WTC11 (cell line): ENCODE data around the gene RGMA. TPM values are rescaled to one million over a fixed set of nuclear protein-coding genes. Genes with fewer than 3 reads are reported as not detected.

Experiments
- ATAC-seq: fragments of 200-7000 bp; cut with Tn5 transposase; 2 replicates; pipeline ENCODE4 v1.10.0; 2021; ENCODE audit warnings: mild to moderate bottlenecking, moderate library complexity
- CTCF ChIA-PET: fragments of 300-600 bp; sonication (Branson Sonifier 250); formaldehyde crosslinking; loops from one replicate; lab custom pipeline; 2021; ENCODE audit warnings: antibody characterized with exemption; lab: Charles Lee
- POLR2A ChIA-PET: fragments of 350-600 bp; sonication (Branson Sonifier 250); formaldehyde crosslinking; loops from one replicate; lab custom pipeline; 2021; ENCODE audit warnings: antibody characterized with exemption; lab: Charles Lee
- DNase-seq: peaks from one replicate; pipeline ENCODE4 v3.0.0; 2021; ENCODE audit warnings: low spot score
- H3K27ac Mint-ChIP-seq: 2 replicates; pipeline ENCODE4 v1.8.0; 2021; ENCODE audit warnings: mixed read lengths
- H3K27me3 Mint-ChIP-seq: 2 replicates; pipeline ENCODE4 v1.8.0; 2021; ENCODE audit warnings: low read depth, mild to moderate bottlenecking, moderate library complexity, mixed read lengths
- H3K36me3 Mint-ChIP-seq: 2 replicates; pipeline ENCODE4 v1.8.0; 2021; ENCODE audit warnings: mixed read lengths
- H3K4me1 Mint-ChIP-seq: 2 replicates; pipeline ENCODE4 v1.8.0; 2022; ENCODE audit warnings: mixed read lengths
- H3K4me3 Mint-ChIP-seq: 2 replicates; pipeline ENCODE4 v1.8.0; 2021; ENCODE audit warnings: mild to moderate bottlenecking, moderate library complexity, mixed read lengths
- H3K9me3 Mint-ChIP-seq: 2 replicates; pipeline ENCODE4 v1.8.0; 2021; ENCODE audit warnings: mixed read lengths
- ATF1 ChIP-seq: sonication (generic); formaldehyde crosslinking; IDR thresholded peaks from 2 replicates; pipeline ENCODE4 v1.8.1; 2023; ENCODE audit warnings: mild to moderate bottlenecking, moderate library complexity, missing genetic modification reagents
- CREM ChIP-seq: sonication (generic); formaldehyde crosslinking; IDR thresholded peaks from 2 replicates; pipeline ENCODE4 v1.8.1; 2022; ENCODE audit warnings: mild to moderate bottlenecking, missing genetic modification reagents, moderate library complexity
- FOXK1 ChIP-seq: sonication (generic); formaldehyde crosslinking; IDR thresholded peaks from 2 replicates; pipeline ENCODE4 v1.8.0; 2022; ENCODE audit warnings: mild to moderate bottlenecking, moderate library complexity, missing genetic modification reagents
- GABPB1 ChIP-seq: sonication (generic); formaldehyde crosslinking; IDR thresholded peaks from 2 replicates; pipeline ENCODE4 v1.8.1; 2023; ENCODE audit warnings: mild to moderate bottlenecking, missing genetic modification reagents
- IRF2 ChIP-seq: sonication (generic); formaldehyde crosslinking; IDR thresholded peaks from 2 replicates; pipeline ENCODE4 v1.8.0; 2022; ENCODE audit warnings: low read depth, missing genetic modification reagents, borderline replicate concordance
- MXD4 ChIP-seq: fragments of 250-450 bp; sonication (Bioruptor Pico); IDR thresholded peaks from 2 replicates; pipeline ENCODE4 v1.8.0; 2021; ENCODE audit warnings: mild to moderate bottlenecking, moderate library complexity, borderline replicate concordance
- NFATC4 ChIP-seq: fragments of 250-450 bp; sonication (Bioruptor Pico); IDR thresholded peaks from 2 replicates; pipeline ENCODE4 v1.9.0; 2021; ENCODE audit warnings: mild to moderate bottlenecking
- NR1H2 ChIP-seq: sonication (generic); formaldehyde crosslinking; IDR thresholded peaks from 2 replicates; pipeline ENCODE4 v1.9.0; 2021; ENCODE audit warnings: mild to moderate bottlenecking, moderate library complexity, missing genetic modification reagents
- OVOL2 ChIP-seq: fragments of 250-450 bp; sonication (Bioruptor Pico); IDR thresholded peaks from 2 replicates; pipeline ENCODE4 v1.9.0; 2021; ENCODE audit warnings: mild to moderate bottlenecking, borderline replicate concordance
- SP1 ChIP-seq: sonication (generic); formaldehyde crosslinking; conservative IDR thresholded peaks from 2 replicates; pipeline ENCODE4 v1.8.1; 2022; ENCODE audit warnings: missing genetic modification reagents
- TCF7 ChIP-seq: sonication (generic); formaldehyde crosslinking; IDR thresholded peaks from 2 replicates; pipeline ENCODE4 v1.8.0; 2022; ENCODE audit warnings: mild to moderate bottlenecking, low read depth, missing genetic modification reagents, moderate library complexity
- TEAD4 ChIP-seq: sonication (generic); formaldehyde crosslinking; IDR thresholded peaks from 2 replicates; pipeline ENCODE4 v1.8.0; 2022; ENCODE audit warnings: mild to moderate bottlenecking, missing genetic modification reagents
- ZNF317 ChIP-seq: sonication (generic); formaldehyde crosslinking; IDR thresholded peaks from 2 replicates; pipeline ENCODE4 v1.8.1; 2023; ENCODE audit warnings: low read depth, mild to moderate bottlenecking, moderate library complexity, missing genetic modification reagents, borderline replicate concordance
- total RNA-seq: library from RNA; stranded (reverse); gene quantifications from 3 replicates; pipeline ENCODE4 v1.2.3, GENCODE V29; 2021
- TF ChIP-seq, protein P1 (sequence below): sonication (generic); formaldehyde crosslinking; conservative IDR thresholded peaks from 2 replicates; pipeline ENCODE4 v1.8.1; 2022; ENCODE audit warnings: mild to moderate bottlenecking, missing genetic modification reagents
- TF ChIP-seq, protein P2 (sequence below): fragments of 250-450 bp; sonication (Bioruptor Pico); IDR thresholded peaks from 2 replicates; pipeline ENCODE4 v1.9.0; 2021; ENCODE audit warnings: mild to moderate bottlenecking
- TF ChIP-seq, protein P3 (sequence below): fragments of 250-450 bp; sonication (Bioruptor Pico); IDR thresholded peaks from 2 replicates; pipeline ENCODE4 v1.9.0; 2021; ENCODE audit warnings: mild to moderate bottlenecking
- TF ChIP-seq, protein P4 (sequence below): fragments of 200-600 bp; IDR thresholded peaks from 2 replicates; pipeline ENCODE4 v1.8.0; 2022; ENCODE audit warnings: antibody characterized with exemption
- TF ChIP-seq, protein P5 (sequence below): sonication (generic); formaldehyde crosslinking; IDR thresholded peaks from 2 replicates; pipeline ENCODE4 v1.8.1; 2023; ENCODE audit warnings: mild to moderate bottlenecking, missing genetic modification reagents
- TF ChIP-seq, protein P6 (sequence below): sonication (generic); formaldehyde crosslinking; IDR thresholded peaks from 2 replicates; pipeline ENCODE4 v1.8.0; 2022; ENCODE audit warnings: mild to moderate bottlenecking, missing genetic modification reagents
- TF ChIP-seq, protein P7 (sequence below): sonication (generic); formaldehyde crosslinking; IDR thresholded peaks from 2 replicates; pipeline ENCODE4 v1.8.0; 2023; ENCODE audit warnings: missing genetic modification reagents

Gene RGMA
- total RNA-seq, 1 experiment from 2014 or later: 47.2 TPM

DNA sequence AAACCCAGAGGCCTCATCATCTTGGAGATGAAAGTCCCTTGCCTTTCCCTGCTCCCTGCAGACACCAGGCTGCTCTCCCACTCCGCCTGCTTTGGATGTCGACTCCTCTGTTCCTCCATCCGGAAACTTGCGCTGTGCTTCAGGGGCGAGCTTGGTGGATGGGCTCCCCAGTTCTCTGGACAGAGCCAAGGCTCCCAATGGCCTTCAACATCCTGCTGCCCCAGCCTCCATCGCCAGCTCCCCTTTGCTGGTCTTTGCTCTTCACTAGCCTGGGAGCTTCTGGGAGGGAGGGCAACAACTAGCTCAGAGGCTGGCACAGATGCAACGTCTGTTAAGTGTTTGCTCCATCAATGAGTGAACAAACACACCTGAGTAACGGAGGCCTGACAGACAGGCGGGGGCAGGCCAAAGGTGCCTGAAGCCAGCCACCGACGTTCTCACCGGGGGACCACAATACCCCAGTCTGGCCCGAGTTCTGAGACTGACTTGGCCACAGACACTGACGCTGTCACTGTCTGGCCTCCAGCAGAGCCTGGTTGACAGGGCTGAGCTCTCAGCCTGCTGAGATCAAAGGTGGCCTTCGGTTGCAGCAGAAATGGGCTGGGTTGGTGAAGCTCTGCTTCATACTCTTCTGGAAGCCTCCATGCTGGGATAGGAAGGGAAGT, 39.0 kb downstream of the RGMA start:
- Mint-ChIP-seq H3K36me3 (peaks cover 77% of the 10 kb centered on the region), H3K27me3 (no peaks in the 10 kb centered on the region), H3K27ac (no peak overlapping the region), H3K4me1 (no peaks in the 10 kb centered on the region), H3K4me3 (no peak overlapping the region), H3K9me3 (peaks cover 16% of the 10 kb centered on the region)
- ChIA-PET CTCF (interaction anchor here (0.9 to 1.4 kb wide), 4 partner anchors 20 to 1097 kb away, joined by 3 to 4 read pairs (median 3); no protein-coding TSS in a partner anchor), POLR2A (no interaction called here)
- ATAC-seq (no peak), DNase-seq (no peak)
- TF ChIP-seq TCF7 (CRISPR knock-in tag) (no peak), ZNF317 (CRISPR knock-in tag) (no peak), NFATC4 (CRISPR knock-in tag) (no peak), IRF2 (CRISPR knock-in tag) (no peak), FOXK1 (CRISPR knock-in tag) (no peak), TEAD4 (CRISPR knock-in tag) (no peak), MXD4 (CRISPR knock-in tag) (no peak), OVOL2 (no peak), SP1 (CRISPR knock-in tag) (no peak), ATF1 (no peak), CREM (CRISPR knock-in tag) (no peak), NR1H2 (CRISPR knock-in tag) (no peak), GABPB1 (CRISPR knock-in tag) (no peak)
- TF ChIP-seq, protein P1, sequence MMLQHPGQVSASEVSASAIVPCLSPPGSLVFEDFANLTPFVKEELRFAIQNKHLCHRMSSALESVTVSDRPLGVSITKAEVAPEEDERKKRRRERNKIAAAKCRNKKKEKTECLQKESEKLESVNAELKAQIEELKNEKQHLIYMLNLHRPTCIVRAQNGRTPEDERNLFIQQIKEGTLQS: no peak
- TF ChIP-seq, protein P2, sequence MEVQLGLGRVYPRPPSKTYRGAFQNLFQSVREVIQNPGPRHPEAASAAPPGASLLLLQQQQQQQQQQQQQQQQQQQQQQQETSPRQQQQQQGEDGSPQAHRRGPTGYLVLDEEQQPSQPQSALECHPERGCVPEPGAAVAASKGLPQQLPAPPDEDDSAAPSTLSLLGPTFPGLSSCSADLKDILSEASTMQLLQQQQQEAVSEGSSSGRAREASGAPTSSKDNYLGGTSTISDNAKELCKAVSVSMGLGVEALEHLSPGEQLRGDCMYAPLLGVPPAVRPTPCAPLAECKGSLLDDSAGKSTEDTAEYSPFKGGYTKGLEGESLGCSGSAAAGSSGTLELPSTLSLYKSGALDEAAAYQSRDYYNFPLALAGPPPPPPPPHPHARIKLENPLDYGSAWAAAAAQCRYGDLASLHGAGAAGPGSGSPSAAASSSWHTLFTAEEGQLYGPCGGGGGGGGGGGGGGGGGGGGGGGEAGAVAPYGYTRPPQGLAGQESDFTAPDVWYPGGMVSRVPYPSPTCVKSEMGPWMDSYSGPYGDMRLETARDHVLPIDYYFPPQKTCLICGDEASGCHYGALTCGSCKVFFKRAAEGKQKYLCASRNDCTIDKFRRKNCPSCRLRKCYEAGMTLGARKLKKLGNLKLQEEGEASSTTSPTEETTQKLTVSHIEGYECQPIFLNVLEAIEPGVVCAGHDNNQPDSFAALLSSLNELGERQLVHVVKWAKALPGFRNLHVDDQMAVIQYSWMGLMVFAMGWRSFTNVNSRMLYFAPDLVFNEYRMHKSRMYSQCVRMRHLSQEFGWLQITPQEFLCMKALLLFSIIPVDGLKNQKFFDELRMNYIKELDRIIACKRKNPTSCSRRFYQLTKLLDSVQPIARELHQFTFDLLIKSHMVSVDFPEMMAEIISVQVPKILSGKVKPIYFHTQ (CRISPR knock-in tag): no peak
- TF ChIP-seq, protein P3, sequence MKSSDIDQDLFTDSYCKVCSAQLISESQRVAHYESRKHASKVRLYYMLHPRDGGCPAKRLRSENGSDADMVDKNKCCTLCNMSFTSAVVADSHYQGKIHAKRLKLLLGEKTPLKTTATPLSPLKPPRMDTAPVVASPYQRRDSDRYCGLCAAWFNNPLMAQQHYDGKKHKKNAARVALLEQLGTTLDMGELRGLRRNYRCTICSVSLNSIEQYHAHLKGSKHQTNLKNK (CRISPR knock-in tag): no peak
- TF ChIP-seq, protein P4, sequence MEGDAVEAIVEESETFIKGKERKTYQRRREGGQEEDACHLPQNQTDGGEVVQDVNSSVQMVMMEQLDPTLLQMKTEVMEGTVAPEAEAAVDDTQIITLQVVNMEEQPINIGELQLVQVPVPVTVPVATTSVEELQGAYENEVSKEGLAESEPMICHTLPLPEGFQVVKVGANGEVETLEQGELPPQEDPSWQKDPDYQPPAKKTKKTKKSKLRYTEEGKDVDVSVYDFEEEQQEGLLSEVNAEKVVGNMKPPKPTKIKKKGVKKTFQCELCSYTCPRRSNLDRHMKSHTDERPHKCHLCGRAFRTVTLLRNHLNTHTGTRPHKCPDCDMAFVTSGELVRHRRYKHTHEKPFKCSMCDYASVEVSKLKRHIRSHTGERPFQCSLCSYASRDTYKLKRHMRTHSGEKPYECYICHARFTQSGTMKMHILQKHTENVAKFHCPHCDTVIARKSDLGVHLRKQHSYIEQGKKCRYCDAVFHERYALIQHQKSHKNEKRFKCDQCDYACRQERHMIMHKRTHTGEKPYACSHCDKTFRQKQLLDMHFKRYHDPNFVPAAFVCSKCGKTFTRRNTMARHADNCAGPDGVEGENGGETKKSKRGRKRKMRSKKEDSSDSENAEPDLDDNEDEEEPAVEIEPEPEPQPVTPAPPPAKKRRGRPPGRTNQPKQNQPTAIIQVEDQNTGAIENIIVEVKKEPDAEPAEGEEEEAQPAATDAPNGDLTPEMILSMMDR: no peak
- TF ChIP-seq, protein P5, sequence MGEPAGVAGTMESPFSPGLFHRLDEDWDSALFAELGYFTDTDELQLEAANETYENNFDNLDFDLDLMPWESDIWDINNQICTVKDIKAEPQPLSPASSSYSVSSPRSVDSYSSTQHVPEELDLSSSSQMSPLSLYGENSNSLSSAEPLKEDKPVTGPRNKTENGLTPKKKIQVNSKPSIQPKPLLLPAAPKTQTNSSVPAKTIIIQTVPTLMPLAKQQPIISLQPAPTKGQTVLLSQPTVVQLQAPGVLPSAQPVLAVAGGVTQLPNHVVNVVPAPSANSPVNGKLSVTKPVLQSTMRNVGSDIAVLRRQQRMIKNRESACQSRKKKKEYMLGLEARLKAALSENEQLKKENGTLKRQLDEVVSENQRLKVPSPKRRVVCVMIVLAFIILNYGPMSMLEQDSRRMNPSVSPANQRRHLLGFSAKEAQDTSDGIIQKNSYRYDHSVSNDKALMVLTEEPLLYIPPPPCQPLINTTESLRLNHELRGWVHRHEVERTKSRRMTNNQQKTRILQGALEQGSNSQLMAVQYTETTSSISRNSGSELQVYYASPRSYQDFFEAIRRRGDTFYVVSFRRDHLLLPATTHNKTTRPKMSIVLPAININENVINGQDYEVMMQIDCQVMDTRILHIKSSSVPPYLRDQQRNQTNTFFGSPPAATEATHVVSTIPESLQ (CRISPR knock-in tag): no peak
- TF ChIP-seq, protein P6, sequence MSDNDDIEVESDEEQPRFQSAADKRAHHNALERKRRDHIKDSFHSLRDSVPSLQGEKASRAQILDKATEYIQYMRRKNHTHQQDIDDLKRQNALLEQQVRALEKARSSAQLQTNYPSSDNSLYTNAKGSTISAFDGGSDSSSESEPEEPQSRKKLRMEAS (CRISPR knock-in tag): no peak
- TF ChIP-seq, protein P7, sequence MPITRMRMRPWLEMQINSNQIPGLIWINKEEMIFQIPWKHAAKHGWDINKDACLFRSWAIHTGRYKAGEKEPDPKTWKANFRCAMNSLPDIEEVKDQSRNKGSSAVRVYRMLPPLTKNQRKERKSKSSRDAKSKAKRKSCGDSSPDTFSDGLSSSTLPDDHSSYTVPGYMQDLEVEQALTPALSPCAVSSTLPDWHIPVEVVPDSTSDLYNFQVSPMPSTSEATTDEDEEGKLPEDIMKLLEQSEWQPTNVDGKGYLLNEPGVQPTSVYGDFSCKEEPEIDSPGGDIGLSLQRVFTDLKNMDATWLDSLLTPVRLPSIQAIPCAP (CRISPR knock-in tag): no peak
